AG09319 (cell line): Measurements from ENCODE around the gene CLIC3.

Source experiments
- DNase-seq: peaks from one replicate; pipeline ENCODE4 v3.0.0-alpha.2; 2010; ENCODE audit warnings: low read depth; ENCODE audit errors: extremely low read depth
- TF ChIP-seq, protein P1 (sequence below): IDR thresholded peaks from 2 replicates; pipeline ENCODE4 v1.5.1; 2011; ENCODE audit warnings: low read depth, mild to moderate bottlenecking, inconsistent platforms, low read length, moderate library complexity

CLIC3 gene

DNA sequence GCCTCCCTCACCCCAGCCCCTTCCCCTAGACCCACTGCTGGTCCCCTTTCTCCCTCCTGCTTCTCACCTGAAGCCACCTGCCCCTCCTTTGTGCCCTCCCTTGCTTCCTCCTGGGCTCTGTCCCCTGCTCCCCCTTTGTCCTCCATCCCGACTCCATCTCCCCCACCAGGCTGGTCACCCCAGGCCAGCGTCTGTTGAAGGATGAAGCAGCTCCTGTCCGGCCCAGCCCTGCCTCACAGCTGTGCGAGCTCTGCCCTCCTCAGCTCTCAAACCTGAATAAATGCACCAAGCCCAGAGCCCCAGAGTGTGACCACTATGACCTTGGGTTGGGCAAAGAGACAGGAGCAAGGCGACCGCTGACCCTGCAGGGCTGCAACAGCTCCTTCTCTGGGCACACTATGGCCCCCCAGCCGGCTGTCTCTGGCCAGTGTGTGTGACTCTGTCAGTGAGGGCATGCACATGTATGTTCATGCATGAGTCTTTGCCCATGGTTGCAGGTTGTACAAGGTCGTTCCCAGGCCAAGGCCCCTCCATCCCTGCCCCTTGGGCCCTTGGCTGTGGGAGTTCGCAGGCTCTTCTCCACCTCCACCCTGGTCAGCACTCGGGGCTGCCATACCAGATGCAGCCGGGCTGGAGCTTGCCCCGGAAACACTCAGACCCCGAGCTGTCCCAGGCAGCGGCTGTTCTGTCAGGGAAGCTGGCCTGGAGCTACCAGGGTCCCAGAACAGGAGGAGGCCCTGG lies 41.0 kb downstream of the CLIC3 start:
- DNase-seq: no peak
- TF ChIP-seq, protein P1, sequence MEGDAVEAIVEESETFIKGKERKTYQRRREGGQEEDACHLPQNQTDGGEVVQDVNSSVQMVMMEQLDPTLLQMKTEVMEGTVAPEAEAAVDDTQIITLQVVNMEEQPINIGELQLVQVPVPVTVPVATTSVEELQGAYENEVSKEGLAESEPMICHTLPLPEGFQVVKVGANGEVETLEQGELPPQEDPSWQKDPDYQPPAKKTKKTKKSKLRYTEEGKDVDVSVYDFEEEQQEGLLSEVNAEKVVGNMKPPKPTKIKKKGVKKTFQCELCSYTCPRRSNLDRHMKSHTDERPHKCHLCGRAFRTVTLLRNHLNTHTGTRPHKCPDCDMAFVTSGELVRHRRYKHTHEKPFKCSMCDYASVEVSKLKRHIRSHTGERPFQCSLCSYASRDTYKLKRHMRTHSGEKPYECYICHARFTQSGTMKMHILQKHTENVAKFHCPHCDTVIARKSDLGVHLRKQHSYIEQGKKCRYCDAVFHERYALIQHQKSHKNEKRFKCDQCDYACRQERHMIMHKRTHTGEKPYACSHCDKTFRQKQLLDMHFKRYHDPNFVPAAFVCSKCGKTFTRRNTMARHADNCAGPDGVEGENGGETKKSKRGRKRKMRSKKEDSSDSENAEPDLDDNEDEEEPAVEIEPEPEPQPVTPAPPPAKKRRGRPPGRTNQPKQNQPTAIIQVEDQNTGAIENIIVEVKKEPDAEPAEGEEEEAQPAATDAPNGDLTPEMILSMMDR: no peak

DNA sequence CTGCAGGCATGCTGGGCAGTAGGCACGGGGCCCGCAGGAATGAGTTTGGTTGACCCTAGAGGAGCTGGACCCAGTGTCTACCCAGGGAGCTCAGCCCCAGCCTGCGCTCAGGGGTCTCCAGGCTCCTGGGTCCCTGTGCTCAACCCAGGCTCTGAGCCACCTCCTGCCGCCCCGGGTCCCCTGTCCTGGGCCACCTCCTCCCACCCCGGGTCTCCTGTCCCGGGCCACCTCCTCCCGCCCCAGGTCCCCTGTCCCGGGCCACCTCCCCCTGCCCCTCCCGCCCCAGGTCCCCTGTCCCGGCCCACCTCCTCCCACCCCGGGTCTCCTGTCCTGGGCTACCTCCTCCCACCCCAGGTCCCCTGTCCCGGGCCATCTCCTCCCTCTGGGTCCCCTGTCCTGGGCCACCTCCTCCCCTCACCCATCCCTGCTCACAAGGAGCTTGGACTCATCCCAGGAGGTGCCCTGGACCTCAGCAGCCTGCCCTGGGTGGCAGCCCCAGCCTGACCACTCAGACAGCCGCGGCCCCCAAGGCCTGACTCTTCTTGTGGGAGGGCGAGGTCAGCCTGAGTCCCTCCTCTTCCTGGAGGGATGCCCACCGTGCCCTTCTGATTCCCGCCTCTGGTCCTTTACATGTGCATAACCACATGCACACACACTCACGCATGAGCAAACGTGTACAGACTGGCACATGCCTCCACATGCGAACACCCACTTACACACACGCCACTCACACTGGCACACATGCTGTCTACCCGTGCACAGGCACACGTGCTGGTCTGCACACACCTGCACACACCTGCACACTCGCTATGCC lies 41.9 kb downstream of the CLIC3 start:
- TF ChIP-seq, protein P1: no peak
- DNase-seq: no peak

- TF ChIP-seq, protein P1: no peak
- DNase-seq: no peak
Observed at GRCh38 chr9:136953771-136954269, 42.5 kb downstream of the CLIC3 start.

DNA sequence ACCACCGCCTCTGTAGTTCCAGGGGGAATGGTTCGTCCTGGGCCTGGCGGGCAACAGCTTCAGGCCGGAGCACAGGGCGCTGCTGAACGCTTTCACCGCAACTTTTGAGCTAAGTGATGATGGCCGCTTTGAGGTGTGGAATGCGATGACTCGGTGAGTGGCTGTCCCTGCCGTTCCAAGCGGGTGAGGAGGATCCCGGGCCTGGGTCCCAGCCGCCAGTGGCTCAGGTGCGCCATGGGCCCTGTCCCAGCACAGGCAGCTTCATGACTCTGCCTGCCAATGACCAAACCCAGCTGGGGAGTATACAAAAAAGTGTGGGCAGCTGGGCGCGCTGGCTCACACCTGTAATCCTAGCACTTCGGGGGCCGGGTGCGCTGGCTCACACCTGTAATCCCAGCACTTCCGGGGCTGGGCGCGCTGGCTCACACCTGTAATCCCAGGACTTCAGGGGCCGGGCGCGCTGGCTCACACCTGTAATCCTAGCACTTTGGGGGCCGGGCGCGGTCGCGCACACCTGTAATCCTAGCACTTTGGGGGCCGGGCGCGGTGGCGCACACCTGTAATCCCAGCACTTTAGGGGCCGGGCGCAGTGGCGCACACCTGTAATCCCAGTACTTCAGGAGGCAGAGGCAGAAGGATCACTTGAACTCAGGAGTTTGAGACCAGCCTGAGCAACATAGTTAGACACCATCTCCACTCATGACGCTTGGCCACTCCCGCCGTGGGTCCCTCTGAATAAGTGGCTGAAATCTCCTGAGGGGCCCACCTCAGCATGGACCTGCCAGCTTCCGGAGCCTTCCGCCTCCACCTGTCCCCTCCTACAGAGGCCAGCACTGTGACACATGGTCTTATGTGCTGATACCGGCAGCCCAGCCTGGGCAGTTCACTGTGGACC lies 43.2 kb downstream of the CLIC3 start:
- DNase-seq: no peak
- TF ChIP-seq, protein P1: no peak

- TF ChIP-seq, protein P1: no peak
- no peak for DNase-seq
Observed at GRCh38 chr9:136952321-136952850, 44.0 kb downstream of the CLIC3 start.

- TF ChIP-seq, protein P1: no peak
- DNase-seq: no peak
Observed at GRCh38 chr9:136951541-136952320, 44.6 kb downstream of the CLIC3 start, which contains the start of gene LCN12. LCN12 (plus strand) TSS chr9:136952273; CDS start chr9:136952328, 55 bp downstream.
